Peyer's patch (tissue), 4 donors: ENCODE data around the gene LUC7L3. TPM values are rescaled to one million over a fixed set of nuclear protein-coding genes. Genes with fewer than 3 reads are reported as not detected.

Source experiments
- DNase-seq, 3 donors: peaks; one replicate each; pipeline ENCODE4 v3.0.0-alpha.2; 2017 to 2019
- H3K27ac ChIP-seq, 4 donors: fragments of 200-600 bp; sonication (generic); one replicate each; pipeline ENCODE4 v1.5.1; 2016 to 2019
- H3K27me3 ChIP-seq, 2 donors: fragments of 200-600 bp; sonication (generic); one replicate each; pipeline ENCODE4 v1.5.1; 2019
- H3K36me3 ChIP-seq, 3 donors: fragments of 200-600 bp; sonication (generic); one replicate each; pipeline ENCODE4 v1.5.1; 2016 to 2019
- H3K4me1 ChIP-seq, 4 donors: fragments of 200-600 bp; sonication (generic); one replicate each; pipeline ENCODE4 v1.5.1; 2016 to 2019
- H3K4me3 ChIP-seq, 4 donors: fragments of 200-600 bp; sonication (generic); 1 replicate in 3 of 4; 2 replicates in 1 of 4; pipeline ENCODE4 v1.5.1; 2016 to 2019; ENCODE audit warnings: mild to moderate bottlenecking in 1 of 4
- H3K9me3 ChIP-seq, 4 donors: fragments of 200-600 bp; sonication (generic); one replicate each; pipeline ENCODE4 v1.5.1; 2016 to 2019; ENCODE audit warnings: mild to moderate bottlenecking in 1 of 4
- CTCF ChIP-seq, 6 experiments: fragments of 450-650 bp in 4 of 6; fragments of 200-600 bp in 2 of 6; sonication (generic) in 1 of 6; IDR thresholded peaks; one replicate each; pipeline ENCODE4 v1.5.1; 2017 to 2019; ENCODE audit warnings: antibody characterized with exemption in 6 of 6, mild to moderate bottlenecking in 3 of 6, moderate library complexity in 1 of 6
- POLR2A ChIP-seq, 2 donors: fragments of 450-650 bp; IDR thresholded peaks; one replicate each; pipeline ENCODE4 v1.5.1; 2017; ENCODE audit warnings: antibody characterized with exemption in 2 of 2, mild to moderate bottlenecking in 2 of 2, moderate library complexity in 2 of 2
- total RNA-seq, 4 donors: library from RNA; depleted of rRNA; stranded (reverse); fragments of >200 nt; gene quantifications; one replicate each; pipeline ENCODE4 v1.1.0, GENCODE V29; 2016

Gene LUC7L3
- total RNA-seq, 4 donors from 2014 or later, result 77.2 to 1,326 (median 139) TPM

- no peak for DNase-seq
- Histone ChIP-seq H3K4me3 (no peak overlapping the region), H3K27me3 (no peaks in the 10 kb centered on the region), H3K27ac (no peak overlapping the region), H3K9me3 (no peaks in the 10 kb centered on the region), H3K4me1 (peaks cover 0 to 5% (median 0%) of the 10 kb centered on the region in 4 donors), H3K36me3 (no peaks in the 10 kb centered on the region)
- TF ChIP-seq CTCF (IDR thresholded peaks at IDR 0.05) (no peak), POLR2A (IDR thresholded peaks at IDR 0.05) (no peak)
Measured at GRCh38 chr17:50774225-50774803, 54.9 kb downstream of the LUC7L3 start.

GRCh38 chr17:50775926-50776325 lies 56.5 kb downstream of the LUC7L3 start:
- TF ChIP-seq POLR2A (IDR thresholded peaks at IDR 0.05) (no peak), CTCF (IDR thresholded peaks at IDR 0.05) (no peak)
- Histone ChIP-seq H3K9me3 (no peaks in the 10 kb centered on the region), H3K36me3 (no peaks in the 10 kb centered on the region), H3K27me3 (no peaks in the 10 kb centered on the region), H3K4me3 (no peak overlapping the region), H3K27ac (no peak overlapping the region), H3K4me1 (no peaks in the 10 kb centered on the region)
- no peak for DNase-seq

- Histone ChIP-seq H3K36me3 (no peaks in the 10 kb centered on the region), H3K27ac (no peak overlapping the region), H3K9me3 (no peaks in the 10 kb centered on the region), H3K4me3 (no peak overlapping the region), H3K4me1 (no peaks in the 10 kb centered on the region), H3K27me3 (no peaks in the 10 kb centered on the region)
- no peak for DNase-seq
- TF ChIP-seq CTCF (IDR thresholded peaks at IDR 0.05) (no peak), POLR2A (IDR thresholded peaks at IDR 0.05) (no peak)
Measured at GRCh38 chr17:50778471-50778870, 59.1 kb downstream of the LUC7L3 start.

GRCh38 chr17:50778988-50779387 lies 59.6 kb downstream of the LUC7L3 start:
- Histone ChIP-seq H3K4me3 (no peak overlapping the region), H3K4me1 (no peaks in the 10 kb centered on the region), H3K9me3 (no peaks in the 10 kb centered on the region), H3K27me3 (no peaks in the 10 kb centered on the region), H3K36me3 (no peaks in the 10 kb centered on the region), H3K27ac (no peak overlapping the region)
- DNase-seq, result no peak
- TF ChIP-seq CTCF (IDR thresholded peaks at IDR 0.05) (no peak), POLR2A (IDR thresholded peaks at IDR 0.05) (no peak)

- no peaks in the 10 kb centered on the region for H3K27me3 ChIP-seq
- no peaks in the 10 kb centered on the region for H3K9me3 ChIP-seq
- no peaks in the 10 kb centered on the region for H3K36me3 ChIP-seq
- no peak for TF ChIP-seq CTCF (IDR thresholded peaks at IDR 0.05)
- TF ChIP-seq POLR2A (IDR thresholded peaks at IDR 0.05), result no peak
- H3K4me1 ChIP-seq, result no peaks in the 10 kb centered on the region
- no peak overlapping the region for H3K4me3 ChIP-seq
- H3K27ac ChIP-seq, result no peak overlapping the region
- peak in 1 of 3 donors; percentile 54 for DNase-seq
Measured at GRCh38 chr17:50779747-50780353, 60.4 kb downstream of the LUC7L3 start.
